Right cardiac atrium (tissue), 5 donors: Measurements from ENCODE around the gene CCDC69. TPM values are rescaled to one million over a fixed set of nuclear protein-coding genes. Genes with fewer than 3 reads are reported as not detected.
"Not testable (repeated sequence)": the region's sequence is repeated elsewhere in the genome, so short reads cannot be mapped to it uniquely, and the experiment has no call there.

ENCODE experiments used
- ATAC-seq, 2 donors: fragments of 200-7000 bp; cut with Tn5 transposase; one replicate each; pipeline versions ENCODE4 v1.8.0 to v1.9.1; 2020; ENCODE audit warnings: moderate library complexity in 2 of 2, mild to moderate bottlenecking in 1 of 2
- DNase-seq, 3 donors: peaks; one replicate each; pipeline ENCODE4 v3.0.0-alpha.2; 2020
- H3K27ac ChIP-seq: one replicate; pipeline ENCODE4 v1.5.1; 2013; ENCODE audit warnings: mild to moderate bottlenecking, low read length, control low read depth, moderate library complexity
- H3K27me3 ChIP-seq: one replicate; pipeline ENCODE4 v1.6.1; 2013; ENCODE audit not compliant: control insufficient read depth, insufficient read depth
- H3K4me1 ChIP-seq: one replicate; pipeline ENCODE4 v1.6.1; 2013; ENCODE audit warnings: low read length; ENCODE audit not compliant: control insufficient read depth, insufficient read depth
- H3K4me3 ChIP-seq: one replicate; pipeline ENCODE4 v1.5.1; 2013; ENCODE audit warnings: low read length, control low read depth
- H3K9me3 ChIP-seq: one replicate; pipeline ENCODE4 v1.6.1; 2013; ENCODE audit warnings: low read length; ENCODE audit not compliant: control insufficient read depth
- WGBS: extraction: QIAGEN DNeasy Blood & Tissue Kit; methylation state at CpG from one replicate; pipeline ENCODE4 v1.1.7; 2013; 5-methylcytosine and 5-hydroxymethylcytosine counted together
- intact Hi-C, 4 donors: fragments of 100-400 bp; cut with DNase I; formaldehyde crosslinking; loops; one replicate each; pipeline versions ENCODE4 v1.11.0 to v1.14.0; 2022 to 2023
- polyA plus RNA-seq: library from polyadenylated mRNA; stranded (reverse); fragments of 200-250 nt; gene quantifications from one replicate; pipeline ENCODE4 v1.2.3, GENCODE V29; 2013
- total RNA-seq, 4 donors: library from RNA; stranded (reverse); fragmentation: NEBNext Ultra II Directional; extraction: Animal tissue kit (Norgen Biotek cat#: 25700); gene quantifications; one replicate each; pipeline ENCODE4 v1.2.1, GENCODE V29; 2021
- donor health status: healthy with polysubstance abuse.
- donor health status: DM: no; HTN: yes; CAD: no.
- donor health status: DM: no; HTN: no; CAD: no.
- donor health status: DM: no; HTN: yes; CAD: no; lungs with severe emphysema.
- donor health status: DM: yes; HTN: yes; CAD: no.

Gene CCDC69
- total and polyA plus RNA-seq, 5 donors = 167 to 244 (median 191) TPM

DNA sequence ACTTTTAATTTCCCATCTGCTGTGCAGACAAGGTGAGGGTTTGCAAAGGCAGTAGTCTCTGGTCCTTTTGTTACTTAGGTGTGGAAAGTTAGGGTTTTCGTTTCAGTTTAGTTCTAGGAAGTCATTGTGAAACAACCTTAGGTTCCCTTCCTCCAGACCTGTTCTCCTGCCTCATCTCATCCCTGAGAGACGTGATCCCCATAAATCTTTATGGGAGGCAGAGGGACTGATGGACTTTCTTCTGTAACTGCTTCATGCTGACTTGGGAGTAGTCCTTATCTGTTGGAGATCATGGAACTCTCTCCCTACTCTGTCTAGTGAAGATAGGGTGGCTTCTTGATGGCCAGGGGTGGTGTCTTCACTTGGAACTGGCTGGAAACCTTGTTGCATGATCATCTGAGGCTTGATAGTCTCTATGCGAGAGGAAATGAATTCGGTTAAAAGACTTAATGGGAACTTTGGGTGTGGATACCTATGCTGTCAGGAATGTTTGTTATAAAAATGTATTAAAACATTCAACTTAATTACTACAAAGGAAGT lies 21.9 kb upstream of the CCDC69 start:
- no peak for ATAC-seq
- intact Hi-C loops = no loop called here
- 88% methylated on average over 4 of the region's 4 CpGs for WGBS
- H3K9me3 ChIP-seq = no peaks in the 10 kb centered on the region
- no peaks in the 10 kb centered on the region for H3K4me1 ChIP-seq
- no peak overlapping the region for H3K27ac ChIP-seq
- H3K27me3 ChIP-seq = no peaks in the 10 kb centered on the region
- H3K4me3 ChIP-seq = no peak overlapping the region
- no peak for DNase-seq

DNA sequence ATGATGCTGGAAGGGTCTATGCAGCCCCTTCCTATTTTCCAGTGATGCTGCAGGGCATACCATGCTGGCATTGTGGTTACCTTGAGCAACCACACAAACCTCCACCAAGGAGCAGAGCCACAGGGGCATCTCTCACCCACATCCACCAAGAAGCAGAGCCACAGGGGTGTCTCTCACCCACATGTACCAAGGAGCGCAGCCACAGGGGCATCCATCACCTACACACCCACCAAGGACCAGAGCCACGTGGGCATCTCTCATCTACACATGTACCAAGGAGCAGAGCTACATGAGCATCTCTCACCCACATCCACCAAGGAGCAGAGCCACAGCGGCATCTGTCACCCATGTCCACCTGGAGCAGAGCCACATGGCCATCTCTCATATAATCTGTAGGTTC lies 20.3 kb upstream of the CCDC69 start:
- Histone ChIP-seq H3K27me3 (no peaks in the 10 kb centered on the region), H3K27ac (no peak overlapping the region), H3K4me1 (no peaks in the 10 kb centered on the region), H3K4me3 (no peak overlapping the region), H3K9me3 (no peaks in the 10 kb centered on the region)
- 94% methylated on average over 3 of the region's 3 CpGs for WGBS
- no peak for DNase-seq
- intact Hi-C loops = loop anchor here in 1 of 4 donors (5.0 kb wide), 1 partner anchor 117 kb away; no protein-coding TSS in a partner anchor
- no peak for ATAC-seq

DNA sequence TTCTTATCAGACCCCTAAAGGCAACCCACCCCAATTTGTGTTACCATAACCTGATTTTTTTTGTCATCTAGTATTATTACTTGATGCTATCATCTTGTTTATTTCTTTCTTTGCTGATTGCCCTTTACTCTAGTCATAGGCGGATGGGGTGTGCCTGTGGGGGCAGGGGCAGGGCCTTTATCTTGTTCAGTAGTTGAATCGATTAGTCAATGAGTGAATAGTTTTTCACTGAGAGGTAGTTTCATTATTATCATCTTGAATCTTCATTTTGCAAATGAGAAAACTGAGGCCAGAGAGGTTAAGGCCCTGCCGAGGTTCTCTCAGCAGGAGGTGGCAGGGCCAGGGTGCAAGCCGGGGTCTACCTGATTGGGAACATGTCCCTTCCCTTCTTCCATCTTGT lies 19.7 kb upstream of the CCDC69 start:
- Histone ChIP-seq H3K4me3 (no peak overlapping the region), H3K9me3 (no peaks in the 10 kb centered on the region), H3K27me3 (no peaks in the 10 kb centered on the region), H3K4me1 (no peaks in the 10 kb centered on the region), H3K27ac (no peak overlapping the region)
- ATAC-seq (no peak), DNase-seq (no peak)
- 91% methylated on average over 4 of the region's 4 CpGs for WGBS
- intact Hi-C loops = loop anchor here in 1 of 4 donors (5.0 kb wide), 1 partner anchor 116 kb away; no protein-coding TSS in a partner anchor

DNA sequence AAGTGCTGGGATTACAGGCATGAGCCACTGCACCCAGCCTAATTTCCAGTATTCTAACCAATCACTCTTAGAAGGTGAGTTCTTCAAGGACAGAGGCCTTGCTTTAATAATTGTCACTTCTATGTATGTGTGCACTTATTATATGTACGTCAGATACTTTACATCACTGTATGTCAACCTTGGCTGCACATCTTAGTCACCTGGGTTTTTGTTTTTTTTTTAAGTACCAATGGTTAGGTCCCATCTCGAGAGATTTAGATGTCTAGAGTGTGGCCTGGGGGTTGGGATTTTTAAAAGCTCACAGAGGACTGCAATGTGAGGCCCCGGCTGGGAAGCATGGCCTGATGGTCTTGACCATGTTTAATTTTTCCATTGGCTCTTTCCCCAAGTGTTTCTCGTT lies 19.2 kb upstream of the CCDC69 start:
- H3K4me3 ChIP-seq = no peak overlapping the region
- DNase-seq = no peak
- H3K27me3 ChIP-seq = no peaks in the 10 kb centered on the region
- H3K27ac ChIP-seq = no peak overlapping the region
- H3K9me3 ChIP-seq = no peaks in the 10 kb centered on the region
- intact Hi-C loops = loop anchor here in 1 of 4 donors (5.0 kb wide), 1 partner anchor 116 kb away; no protein-coding TSS in a partner anchor
- no peaks in the 10 kb centered on the region for H3K4me1 ChIP-seq
- no peak for ATAC-seq
- 89% methylated on average over 4 of the region's 4 CpGs for WGBS

DNA sequence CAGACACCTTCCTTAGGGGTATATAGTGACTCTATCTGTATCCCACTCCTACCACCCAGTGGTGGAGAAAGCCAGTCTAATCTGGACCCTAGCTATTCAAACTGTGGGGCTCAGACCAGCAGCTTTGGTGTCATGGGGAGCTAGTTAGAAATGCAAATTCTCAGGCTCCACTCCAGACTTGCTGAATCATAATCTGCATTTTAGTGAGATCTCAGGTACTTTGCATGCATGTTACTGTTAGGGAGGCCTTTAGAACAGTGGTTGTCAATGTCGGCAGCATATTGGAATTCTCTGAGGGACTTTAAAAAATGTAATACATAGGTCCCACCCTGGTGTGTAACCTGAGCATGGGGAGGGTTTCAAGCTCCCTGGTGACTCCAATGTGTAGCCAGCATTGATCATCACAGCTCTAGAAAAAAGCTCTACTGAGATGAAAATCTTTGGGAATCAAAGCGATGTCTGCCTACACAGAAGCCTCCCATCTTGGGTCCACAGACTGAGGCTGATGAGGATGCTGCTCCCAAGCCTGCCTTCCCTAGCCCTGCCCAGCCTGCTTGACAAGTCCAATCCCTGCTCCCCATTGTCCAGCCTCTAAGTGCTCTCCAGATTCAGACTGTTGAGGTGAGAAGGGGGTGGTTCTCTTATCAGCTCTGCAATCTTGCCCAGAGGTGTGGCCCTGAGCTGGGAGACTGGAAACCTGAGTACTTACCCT lies 17.2 kb upstream of the CCDC69 start:
- no peak overlapping the region for H3K27ac ChIP-seq
- 92% methylated on average over 2 of the region's 2 CpGs for WGBS
- ATAC-seq (no peak), DNase-seq (no peak)
- no peaks in the 10 kb centered on the region for H3K4me1 ChIP-seq
- no peaks in the 10 kb centered on the region for H3K27me3 ChIP-seq
- H3K9me3 ChIP-seq = no peaks in the 10 kb centered on the region
- no peak overlapping the region for H3K4me3 ChIP-seq
- intact Hi-C loops = loop anchor here in 1 of 4 donors (5.0 kb wide), 1 partner anchor 114 kb away; no protein-coding TSS in a partner anchor

DNA sequence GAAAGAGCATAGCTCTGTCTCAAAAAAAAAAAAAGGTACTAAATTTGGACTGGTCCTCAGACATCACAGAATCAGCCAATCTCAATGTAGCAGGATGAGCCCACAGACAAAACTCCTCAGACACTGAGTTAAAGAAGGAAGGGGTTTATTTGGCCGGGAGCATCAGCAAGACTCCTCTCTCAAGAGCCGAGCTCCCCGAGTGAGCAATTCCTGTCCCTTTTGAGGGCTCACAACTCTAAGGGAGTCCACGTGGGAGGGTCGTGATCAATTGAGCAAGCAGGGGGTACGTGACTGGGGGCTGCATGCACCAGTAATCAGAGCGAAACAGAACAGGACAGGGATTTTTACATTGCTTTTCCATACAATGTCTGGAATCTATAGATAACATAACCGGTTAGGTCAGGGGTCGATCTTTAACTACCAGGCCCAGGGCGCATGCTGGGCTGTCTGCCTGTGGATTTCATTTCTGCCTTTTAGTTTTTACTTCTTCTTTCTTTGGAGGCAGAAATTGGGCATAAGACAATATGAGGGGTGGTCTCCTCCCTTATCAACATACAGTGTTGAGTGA lies 16.5 kb upstream of the CCDC69 start:
- intact Hi-C loops = loop anchor here in 1 of 4 donors (5.0 kb wide), 1 partner anchor 113 kb away; no protein-coding TSS in a partner anchor
- not testable (repeated sequence) for H3K27ac ChIP-seq, H3K4me1 ChIP-seq, H3K27me3 ChIP-seq, H3K4me3 ChIP-seq, ATAC-seq, H3K9me3 ChIP-seq, DNase-seq
- whole genome bisulfite sequencing = 90% methylated on average over 10 of the region's 10 CpGs

DNA sequence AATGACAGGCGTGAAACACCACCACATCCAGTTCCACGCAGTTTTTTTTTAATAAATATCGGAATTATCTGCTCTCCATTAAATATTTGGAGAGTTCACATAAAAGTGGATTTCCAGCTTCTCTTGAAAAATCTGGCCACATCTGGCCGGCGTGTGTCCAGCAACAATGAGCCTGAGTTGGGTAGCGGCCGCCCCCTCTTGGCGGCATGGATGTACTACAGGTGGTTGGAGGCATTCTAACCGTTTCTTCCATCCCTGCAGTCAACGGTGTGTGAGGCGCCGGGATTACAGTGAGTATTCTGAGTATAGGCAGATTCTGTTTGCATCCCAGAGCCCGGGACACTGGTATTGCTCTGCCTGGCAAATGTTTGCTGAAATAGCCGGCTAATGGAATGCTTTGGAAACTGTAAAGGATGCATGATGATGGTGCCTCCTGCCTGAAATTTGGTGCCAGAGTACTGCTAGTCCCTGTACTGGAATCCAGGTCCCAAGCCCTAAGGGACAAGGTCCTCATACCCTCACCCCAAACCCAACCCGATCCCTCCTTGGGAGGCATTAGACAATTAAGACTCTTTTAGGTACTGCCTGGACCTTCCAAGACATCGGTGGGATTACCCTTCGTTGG lies 15.5 kb upstream of the CCDC69 start:
- peak overlapping the region; percentile 18 for H3K4me3 ChIP-seq
- intact Hi-C loops = loop anchor here in 3 of 4 donors (5.0 to 10.0 kb wide), 5 partner anchors 65 to 185 kb away; no protein-coding TSS in a partner anchor
- H3K27me3 ChIP-seq = no peaks in the 10 kb centered on the region

DNA sequence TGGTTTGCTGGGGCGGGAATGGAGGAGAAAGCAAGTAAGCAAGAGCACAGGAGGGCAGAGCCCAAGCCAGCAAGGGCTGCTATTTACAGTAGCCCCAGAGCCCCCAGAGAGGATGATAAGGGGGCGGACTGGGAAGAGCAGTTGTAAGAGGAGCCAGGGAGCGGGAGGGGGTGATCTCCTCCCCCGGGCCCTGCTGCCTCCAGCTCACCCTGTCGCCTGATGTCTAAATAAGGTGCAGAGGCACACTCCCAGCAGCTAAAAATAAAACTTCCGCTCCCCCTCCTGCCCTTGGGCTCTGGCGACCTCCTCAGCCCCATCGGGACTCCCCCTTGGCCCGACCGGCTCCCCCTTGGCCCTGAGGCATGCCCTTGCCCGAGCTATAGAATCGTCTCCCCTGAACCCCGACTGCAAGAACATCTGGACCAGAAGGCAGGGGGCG lies 14.4 kb upstream of the CCDC69 start:
- no peaks in the 10 kb centered on the region for H3K27me3 ChIP-seq
- H3K4me1 ChIP-seq = peaks cover 7% of the 10 kb centered on the region
- ATAC-seq (peak; percentile 80 to 88), DNase-seq (peak; percentile 53 to 87 (median 83))
- H3K9me3 ChIP-seq = no peaks in the 10 kb centered on the region
- peak overlapping the region; percentile 85 for H3K27ac ChIP-seq
- WGBS = 12% methylated on average over 14 of the region's 14 CpGs
- intact Hi-C loops = loop anchor here in 3 of 4 donors (5.0 to 10.0 kb wide), 5 partner anchors 64 to 184 kb away; no protein-coding TSS in a partner anchor
- H3K4me3 ChIP-seq = peak overlapping the region; percentile 27

More for the DNA sequence above, 15.5 kb upstream of the CCDC69 start:
- peak; percentile 68 to 73 for ATAC-seq
- no peaks in the 10 kb centered on the region for H3K9me3 ChIP-seq
- WGBS = 19% methylated on average over 17 of the region's 17 CpGs
- peak overlapping the region; percentile 14 for H3K27ac ChIP-seq
- DNase-seq = peak; percentile 81 to 94 (median 92)
- peaks cover 6% of the 10 kb centered on the region for H3K4me1 ChIP-seq

DNA sequence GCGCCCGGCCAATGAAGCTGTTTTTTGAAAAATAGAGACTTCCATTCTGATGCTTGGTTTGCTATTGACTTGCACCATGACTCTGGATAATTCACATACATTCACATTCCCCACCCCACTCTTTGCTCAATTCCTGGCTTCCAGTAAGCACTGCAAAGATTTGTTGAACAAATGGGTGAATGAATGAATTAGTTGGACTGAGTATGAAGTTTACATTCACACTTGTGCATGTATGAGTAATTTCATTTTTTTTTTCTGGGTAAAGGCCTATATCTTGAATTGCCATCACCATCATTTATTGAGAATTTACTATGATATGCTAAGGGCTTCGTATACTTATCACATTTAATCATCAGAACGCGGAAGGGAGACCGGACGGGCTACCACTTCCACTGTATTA lies 13.8 kb upstream of the CCDC69 start:
- Histone ChIP-seq H3K27me3 (no peaks in the 10 kb centered on the region), H3K4me1 (peaks cover 7% of the 10 kb centered on the region), H3K4me3 (no peak overlapping the region), H3K27ac (peak overlapping the region; percentile 81), H3K9me3 (no peaks in the 10 kb centered on the region)
- ATAC-seq (no peak), DNase-seq (no peak)
- intact Hi-C loops = loop anchor here in 3 of 4 donors (5.0 to 10.0 kb wide), 5 partner anchors 63 to 183 kb away; no protein-coding TSS in a partner anchor
- 53% methylated on average over 7 of the region's 7 CpGs for WGBS

DNA sequence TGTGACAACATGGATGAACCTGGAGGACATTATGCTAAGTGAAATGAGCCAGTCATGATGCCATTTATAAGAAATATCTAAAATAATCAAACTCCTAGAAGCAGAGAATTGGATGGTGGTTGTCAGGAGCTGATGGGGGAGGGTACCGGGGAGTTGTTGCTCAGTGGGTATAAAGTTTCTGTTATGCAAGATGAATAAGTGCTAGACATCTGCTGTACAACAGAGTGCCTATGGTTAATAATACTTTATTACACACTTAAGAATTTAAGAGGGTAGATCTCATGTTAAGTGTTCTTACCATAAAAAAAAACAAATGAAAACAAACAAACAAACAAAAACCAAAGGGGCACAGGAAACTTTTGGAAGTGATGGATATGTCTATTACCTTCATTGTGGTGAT lies 13.0 kb upstream of the CCDC69 start:
- Histone ChIP-seq H3K4me1 (peaks cover 7% of the 10 kb centered on the region), H3K4me3 (no peak overlapping the region), H3K27ac (no peak overlapping the region), H3K9me3 (no peaks in the 10 kb centered on the region), H3K27me3 (no peaks in the 10 kb centered on the region)
- DNase-seq = no peak
- intact Hi-C loops = loop anchor here in 3 of 4 donors (5.0 to 10.0 kb wide), 5 partner anchors 62 to 182 kb away; no protein-coding TSS in a partner anchor
- WGBS = 98% methylated on average over 1 of the region's 1 CpG
- ATAC-seq = no peak
